ENCODE data around the gene SLC7A4.

The SLC7A4 gene

GRCh38 chr22:20997536-20998257 is 34.7 kb downstream of the SLC7A4 start:
- DNase-seq = no peak

- DNase-seq = no peak
Measured at GRCh38 chr22:20996598-20997535, 35.5 kb downstream of the SLC7A4 start.

- no peak for DNase-seq
Measured at GRCh38 chr22:20996031-20996410, 36.3 kb downstream of the SLC7A4 start.

- no peak for DNase-seq
Measured at GRCh38 chr22:20995329-20996030, 36.9 kb downstream of the SLC7A4 start.

- no peak for DNase-seq
Measured at GRCh38 chr22:20994902-20995241, 37.5 kb downstream of the SLC7A4 start.

- no peak for DNase-seq
Measured at GRCh38 chr22:20994128-20994901, 38.0 kb downstream of the SLC7A4 start.

GRCh38 chr22:20993304-20994127 is 38.8 kb downstream of the SLC7A4 start:
- DNase-seq = no peak

- no peak for DNase-seq
Measured at GRCh38 chr22:20992456-20993303, 39.7 kb downstream of the SLC7A4 start.

GRCh38 chr22:20992056-20992442 is 40.3 kb downstream of the SLC7A4 start:
- no peak for DNase-seq

GRCh38 chr22:20991252-20992055 is 40.9 kb downstream of the SLC7A4 start:
- DNase-seq = no peak

- no peak for DNase-seq
Measured at GRCh38 chr22:20990184-20991180, 41.9 kb downstream of the SLC7A4 start.

GRCh38 chr22:20989323-20990138 is 42.8 kb downstream of the SLC7A4 start:
- DNase-seq = no peak

GRCh38 chr22:20988573-20989322 is 43.6 kb downstream of the SLC7A4 start:
- DNase-seq = no peak

GRCh38 chr22:20987375-20987774 is 45.0 kb downstream of the SLC7A4 start:
- no peak for DNase-seq

- no peak for DNase-seq
Measured at GRCh38 chr22:20986365-20986764, 46.0 kb downstream of the SLC7A4 start.

- DNase-seq = no peak
Measured at GRCh38 chr22:20985720-20986119, 46.6 kb downstream of the SLC7A4 start.

Measured in NCI-H1092 treated with DMSO at 0.1 percent for 48 hours (cell line).